HL-60 (cell line): ENCODE measurements around the gene CACTIN.

Experiments used
- GABPA ChIP-seq: IDR thresholded peaks from 2 replicates; pipeline ENCODE4 v1.6.1; 2012; ENCODE audit warnings: low read depth
- POLR2AphosphoS5 ChIP-seq: IDR thresholded peaks from 2 replicates; pipeline ENCODE4 v1.6.1; 2012; ENCODE audit warnings: low read depth
- REST ChIP-seq: IDR thresholded peaks from 2 replicates; pipeline ENCODE4 v1.6.1; 2012; ENCODE audit warnings: low read depth; ENCODE audit not compliant: insufficient replicate concordance
- SPI1 ChIP-seq: IDR thresholded peaks from 2 replicates; pipeline ENCODE4 v1.6.1; 2012; ENCODE audit warnings: low read depth, mild to moderate bottlenecking, borderline replicate concordance
- TF ChIP-seq, protein P1 (sequence below): IDR thresholded peaks from one replicate; pipeline ENCODE4 v1.5.1; 2011; ENCODE audit warnings: low read length, control low read depth, inconsistent platforms; ENCODE audit not compliant: insufficient read depth

DNA sequence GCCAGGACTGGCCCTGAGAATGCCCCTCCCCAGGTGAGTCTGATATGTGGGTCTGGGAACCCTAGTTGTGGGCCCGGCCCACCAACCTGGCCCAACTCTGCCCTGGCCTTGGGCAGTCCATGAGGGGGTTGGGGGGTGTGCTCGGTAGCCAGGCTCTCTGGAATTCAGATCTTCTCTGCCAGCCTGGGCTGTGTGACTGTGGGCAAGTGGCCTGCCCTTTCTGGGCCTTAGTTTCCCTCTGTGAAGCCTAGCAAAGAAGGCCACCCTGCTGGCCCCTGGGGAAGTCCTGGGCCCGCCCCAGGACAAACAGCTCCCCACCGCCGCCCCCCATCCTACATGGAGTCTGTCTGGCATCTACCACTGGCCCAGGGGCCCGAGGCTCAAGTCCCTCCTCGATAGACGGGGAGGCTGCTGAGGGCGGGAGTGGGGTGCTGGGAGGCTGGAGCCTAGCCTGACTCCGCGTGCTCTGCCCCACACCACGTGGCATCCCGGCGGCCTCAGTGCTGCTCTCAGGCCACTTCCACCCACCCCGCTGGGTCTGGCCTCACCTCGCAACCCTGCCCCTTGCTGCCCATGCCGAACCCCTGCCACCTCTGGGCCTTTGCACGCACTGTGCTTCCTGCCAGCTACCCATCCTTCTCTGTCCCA lies 11.6 kb downstream of the CACTIN start:
- TF ChIP-seq, protein P1, sequence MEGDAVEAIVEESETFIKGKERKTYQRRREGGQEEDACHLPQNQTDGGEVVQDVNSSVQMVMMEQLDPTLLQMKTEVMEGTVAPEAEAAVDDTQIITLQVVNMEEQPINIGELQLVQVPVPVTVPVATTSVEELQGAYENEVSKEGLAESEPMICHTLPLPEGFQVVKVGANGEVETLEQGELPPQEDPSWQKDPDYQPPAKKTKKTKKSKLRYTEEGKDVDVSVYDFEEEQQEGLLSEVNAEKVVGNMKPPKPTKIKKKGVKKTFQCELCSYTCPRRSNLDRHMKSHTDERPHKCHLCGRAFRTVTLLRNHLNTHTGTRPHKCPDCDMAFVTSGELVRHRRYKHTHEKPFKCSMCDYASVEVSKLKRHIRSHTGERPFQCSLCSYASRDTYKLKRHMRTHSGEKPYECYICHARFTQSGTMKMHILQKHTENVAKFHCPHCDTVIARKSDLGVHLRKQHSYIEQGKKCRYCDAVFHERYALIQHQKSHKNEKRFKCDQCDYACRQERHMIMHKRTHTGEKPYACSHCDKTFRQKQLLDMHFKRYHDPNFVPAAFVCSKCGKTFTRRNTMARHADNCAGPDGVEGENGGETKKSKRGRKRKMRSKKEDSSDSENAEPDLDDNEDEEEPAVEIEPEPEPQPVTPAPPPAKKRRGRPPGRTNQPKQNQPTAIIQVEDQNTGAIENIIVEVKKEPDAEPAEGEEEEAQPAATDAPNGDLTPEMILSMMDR = no peak
- TF ChIP-seq POLR2AphosphoS5 (no peak), GABPA (no peak), REST (no peak), SPI1 (no peak)
